HepG2 (cell line): Measurements from ENCODE around the gene ZBTB46. TPM values are rescaled to one million over a fixed set of nuclear protein-coding genes. Genes with fewer than 3 reads are reported as not detected.

Experiments used
- ARNT2 ChIP-seq: sonication (generic); formaldehyde crosslinking; IDR thresholded peaks from 2 replicates; pipeline ENCODE4 v1.8.0; 2022; ENCODE audit warnings: mild to moderate bottlenecking, low read depth, missing genetic modification reagents, moderate library complexity
- CCAR2 ChIP-seq: fragments of 200-400 bp; formaldehyde crosslinking; optimal IDR thresholded peaks from 2 replicates; pipeline ENCODE3; 2018; ENCODE audit warnings: low read depth, mild to moderate bottlenecking, low read length, moderate library complexity
- CHCHD3 ChIP-seq: sonication (generic); formaldehyde crosslinking; IDR thresholded peaks from 2 replicates; pipeline ENCODE4 v1.8.0; 2022; ENCODE audit warnings: mild to moderate bottlenecking, missing genetic modification reagents, moderate library complexity
- HNF4A ChIP-seq: sonication (generic); formaldehyde crosslinking; IDR thresholded peaks from 2 replicates; pipeline ENCODE4 v1.4.0; 2020; ENCODE audit warnings: missing genetic modification reagents
- HOXD1 ChIP-seq: sonication (generic); formaldehyde crosslinking; IDR thresholded peaks from 2 replicates; pipeline ENCODE4 v1.5.0; 2020; ENCODE audit warnings: missing genetic modification reagents
- KLF16 ChIP-seq, 2 experiments: sonication (generic) in 1 of 2; formaldehyde crosslinking in 1 of 2; IDR thresholded peaks; 2 replicates each; pipeline versions ENCODE4 v1.6.1 to v1.8.0; 2016 to 2023; ENCODE audit warnings: missing genetic modification reagents in 2 of 2, missing compliant biosample characterization in 1 of 2
- MXD4 ChIP-seq: IDR thresholded peaks from 2 replicates; pipeline ENCODE4 v1.6.1; 2016; ENCODE audit warnings: mild to moderate bottlenecking, missing biosample characterization, missing genetic modification reagents
- NFYC ChIP-seq: IDR thresholded peaks from 2 replicates; pipeline ENCODE4 v1.6.1; 2016; ENCODE audit warnings: missing genetic modification reagents, missing compliant biosample characterization
- PHF5A ChIP-seq: IDR thresholded peaks from one replicate; pipeline ENCODE4 v1.6.1; 2018; ENCODE audit warnings: low read depth, missing genetic modification reagents; ENCODE audit not compliant: unreplicated experiment
- RBFOX2 ChIP-seq: fragments of 200-400 bp; formaldehyde crosslinking; IDR thresholded peaks from 2 replicates; pipeline ENCODE4 v1.6.1; 2017; ENCODE audit warnings: low read depth, mild to moderate bottlenecking, low read length
- SALL1 ChIP-seq: sonication (generic); formaldehyde crosslinking; IDR thresholded peaks from 2 replicates; pipeline ENCODE4 v1.8.0; 2022; ENCODE audit warnings: mild to moderate bottlenecking, missing genetic modification reagents
- SP4 ChIP-seq: sonication (generic); formaldehyde crosslinking; IDR thresholded peaks from 2 replicates; pipeline ENCODE4 v1.8.1; 2023; ENCODE audit warnings: mild to moderate bottlenecking, missing genetic modification reagents
- YY1 ChIP-seq: IDR thresholded peaks from 2 replicates; pipeline ENCODE4 v1.6.1; 2011; ENCODE audit warnings: low read length, low read depth, moderate library complexity, mild to moderate bottlenecking; ENCODE audit not compliant: insufficient read depth, insufficient replicate concordance
- ZNF292 ChIP-seq: sonication (generic); formaldehyde crosslinking; IDR thresholded peaks from 2 replicates; pipeline ENCODE4 v1.8.1; 2022; ENCODE audit warnings: mild to moderate bottlenecking, low read depth, missing genetic modification reagents, borderline replicate concordance
- ZNF326 ChIP-seq: sonication (generic); formaldehyde crosslinking; IDR thresholded peaks from 2 replicates; pipeline ENCODE4 v1.4.0; 2020; ENCODE audit warnings: missing genetic modification reagents, borderline replicate concordance
- ZNF468 ChIP-seq: sonication (generic); formaldehyde crosslinking; IDR thresholded peaks from 2 replicates; pipeline ENCODE4 v1.8.0; 2022; ENCODE audit warnings: mild to moderate bottlenecking, moderate library complexity, missing genetic modification reagents
- ZNF672 ChIP-seq: sonication (generic); formaldehyde crosslinking; IDR thresholded peaks from 2 replicates; pipeline ENCODE4 v1.8.1; 2022; ENCODE audit warnings: missing genetic modification reagents
- ZSCAN21 ChIP-seq: sonication (generic); formaldehyde crosslinking; IDR thresholded peaks from 2 replicates; pipeline ENCODE4 v1.8.0; 2022; ENCODE audit warnings: mild to moderate bottlenecking, missing genetic modification reagents, moderate library complexity, borderline replicate concordance
- polyA plus RNA-seq, 8 experiments: library from polyadenylated mRNA; depleted of rRNA in 3 of 8; stranded (reverse) in 7 of 8; unstranded in 1 of 8; fragments of >200 nt; fragmentation: Illumina TruSeq in 4 of 8; extraction: Trizol in 4 of 8; gene quantifications; 2 replicates each; pipeline versions ENCODE4 v1.2.1 to v1.2.3, GENCODE V29; 2011 to 2016; ENCODE audit warnings: low read depth in 4 of 8, missing spikeins in 1 of 8, mixed read lengths in 1 of 8; ENCODE audit not compliant: insufficient read depth in 1 of 8
- total RNA-seq, 5 experiments: library from RNA; depleted of rRNA; stranded (reverse); fragments of >200 nt; fragmentation: Illumina TruSeq; extraction: Trizol; gene quantifications; 2 replicates each; pipeline ENCODE4 v1.2.3, GENCODE V29; 2016; ENCODE audit warnings: low read depth in 1 of 5
- TF ChIP-seq, protein P1 (sequence below): sonication (generic); formaldehyde crosslinking; IDR thresholded peaks from 2 replicates; pipeline ENCODE4 v1.4.0; 2020; ENCODE audit warnings: missing genetic modification reagents, low read depth, mild to moderate bottlenecking, borderline replicate concordance
- TF ChIP-seq, protein P2 (sequence below): sonication (generic); formaldehyde crosslinking; IDR thresholded peaks from 2 replicates; pipeline ENCODE4 v1.5.1; 2020; ENCODE audit warnings: mild to moderate bottlenecking, missing genetic modification reagents, moderate library complexity
- TF ChIP-seq, protein P3 (sequence below): sonication (generic); formaldehyde crosslinking; IDR thresholded peaks from 2 replicates; pipeline ENCODE4 v1.5.1; 2020; ENCODE audit warnings: missing genetic modification reagents, mild to moderate bottlenecking, borderline replicate concordance

Gene ZBTB46
- total and polyA plus RNA-seq, 2 of the 13 experiments (the other 11 are each of a cell fraction or from before 2014, with no cell fraction given) = 1.6 to 13.5 TPM

DNA sequence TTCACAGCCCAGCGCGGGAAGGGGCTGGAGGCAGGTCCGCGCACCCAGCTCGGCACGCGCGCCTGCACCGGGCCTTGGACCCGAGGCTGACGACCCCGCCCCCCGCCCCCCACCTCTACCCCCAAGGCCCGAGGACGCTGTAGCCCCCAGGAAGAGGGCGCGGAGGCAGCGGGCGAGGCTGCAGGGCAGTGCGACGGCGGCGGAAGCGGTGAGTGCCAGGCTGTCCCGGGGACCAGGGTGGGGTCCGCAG is 93.4 kb downstream of the ZBTB46 start (continued):
- TF ChIP-seq, protein P1, sequence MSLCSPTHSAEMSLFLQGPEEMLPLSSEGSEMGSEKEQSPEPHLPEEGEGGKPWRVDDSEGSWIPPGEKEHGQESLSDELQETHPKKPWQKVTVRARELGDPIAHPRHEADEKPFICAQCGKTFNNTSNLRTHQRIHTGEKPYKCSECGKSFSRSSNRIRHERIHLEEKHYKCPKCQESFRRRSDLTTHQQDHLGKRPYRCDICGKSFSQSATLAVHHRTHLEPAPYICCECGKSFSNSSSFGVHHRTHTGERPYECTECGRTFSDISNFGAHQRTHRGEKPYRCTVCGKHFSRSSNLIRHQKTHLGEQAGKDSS (CRISPR knock-in tag) = 0 out of 2 replicates have a peak, but pooled peaks have one; percentile 16
- TF ChIP-seq ZNF326 = no peak
- TF ChIP-seq CHCHD3 (CRISPR knock-in tag) = peak; percentile 6; the same call in 1 of the 2 replicates
- TF ChIP-seq ZSCAN21 (CRISPR knock-in tag) = 0 out of 2 replicates have a peak, but pooled peaks have one; percentile 81
- peak; percentile 96 for TF ChIP-seq PHF5A
- TF ChIP-seq SALL1 (CRISPR knock-in tag) = peak; percentile 34; the same call in 1 of the 2 replicates
- peak; percentile 72 for TF ChIP-seq RBFOX2
- TF ChIP-seq ARNT2 = peak; percentile 51; the same call in 1 of the 2 replicates
- no peak for TF ChIP-seq MXD4 (CRISPR knock-in tag)
- TF ChIP-seq, protein P2, sequence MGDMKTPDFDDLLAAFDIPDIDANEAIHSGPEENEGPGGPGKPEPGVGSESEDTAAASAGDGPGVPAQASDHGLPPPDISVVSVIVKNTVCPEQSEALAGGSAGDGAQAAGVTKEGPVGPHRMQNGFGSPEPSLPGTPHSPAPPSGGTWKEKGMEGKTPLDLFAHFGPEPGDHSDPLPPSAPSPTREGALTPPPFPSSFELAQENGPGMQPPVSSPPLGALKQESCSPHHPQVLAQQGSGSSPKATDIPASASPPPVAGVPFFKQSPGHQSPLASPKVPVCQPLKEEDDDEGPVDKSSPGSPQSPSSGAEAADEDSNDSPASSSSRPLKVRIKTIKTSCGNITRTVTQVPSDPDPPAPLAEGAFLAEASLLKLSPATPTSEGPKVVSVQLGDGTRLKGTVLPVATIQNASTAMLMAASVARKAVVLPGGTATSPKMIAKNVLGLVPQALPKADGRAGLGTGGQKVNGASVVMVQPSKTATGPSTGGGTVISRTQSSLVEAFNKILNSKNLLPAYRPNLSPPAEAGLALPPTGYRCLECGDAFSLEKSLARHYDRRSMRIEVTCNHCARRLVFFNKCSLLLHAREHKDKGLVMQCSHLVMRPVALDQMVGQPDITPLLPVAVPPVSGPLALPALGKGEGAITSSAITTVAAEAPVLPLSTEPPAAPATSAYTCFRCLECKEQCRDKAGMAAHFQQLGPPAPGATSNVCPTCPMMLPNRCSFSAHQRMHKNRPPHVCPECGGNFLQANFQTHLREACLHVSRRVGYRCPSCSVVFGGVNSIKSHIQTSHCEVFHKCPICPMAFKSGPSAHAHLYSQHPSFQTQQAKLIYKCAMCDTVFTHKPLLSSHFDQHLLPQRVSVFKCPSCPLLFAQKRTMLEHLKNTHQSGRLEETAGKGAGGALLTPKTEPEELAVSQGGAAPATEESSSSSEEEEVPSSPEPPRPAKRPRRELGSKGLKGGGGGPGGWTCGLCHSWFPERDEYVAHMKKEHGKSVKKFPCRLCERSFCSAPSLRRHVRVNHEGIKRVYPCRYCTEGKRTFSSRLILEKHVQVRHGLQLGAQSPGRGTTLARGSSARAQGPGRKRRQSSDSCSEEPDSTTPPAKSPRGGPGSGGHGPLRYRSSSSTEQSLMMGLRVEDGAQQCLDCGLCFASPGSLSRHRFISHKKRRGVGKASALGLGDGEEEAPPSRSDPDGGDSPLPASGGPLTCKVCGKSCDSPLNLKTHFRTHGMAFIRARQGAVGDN (CRISPR knock-in tag) = 0 out of 2 replicates have a peak, but pooled peaks have one; percentile 16
- TF ChIP-seq HOXD1 = 0 out of 2 replicates have a peak, but pooled peaks have one; percentile 17
- no peak for TF ChIP-seq ZNF468
- TF ChIP-seq NFYC (CRISPR knock-in tag) = no peak
- TF ChIP-seq KLF16 (CRISPR knock-in tag; IDR thresholded peaks at IDR 0.05) = peak in 1 of 2 experiments; percentile 92; a peak in 1 of 4 replicates
- no peak for TF ChIP-seq CCAR2
- no peak for TF ChIP-seq ZNF672 (CRISPR knock-in tag)
- peak; percentile 64 for TF ChIP-seq YY1
- TF ChIP-seq, protein P3, sequence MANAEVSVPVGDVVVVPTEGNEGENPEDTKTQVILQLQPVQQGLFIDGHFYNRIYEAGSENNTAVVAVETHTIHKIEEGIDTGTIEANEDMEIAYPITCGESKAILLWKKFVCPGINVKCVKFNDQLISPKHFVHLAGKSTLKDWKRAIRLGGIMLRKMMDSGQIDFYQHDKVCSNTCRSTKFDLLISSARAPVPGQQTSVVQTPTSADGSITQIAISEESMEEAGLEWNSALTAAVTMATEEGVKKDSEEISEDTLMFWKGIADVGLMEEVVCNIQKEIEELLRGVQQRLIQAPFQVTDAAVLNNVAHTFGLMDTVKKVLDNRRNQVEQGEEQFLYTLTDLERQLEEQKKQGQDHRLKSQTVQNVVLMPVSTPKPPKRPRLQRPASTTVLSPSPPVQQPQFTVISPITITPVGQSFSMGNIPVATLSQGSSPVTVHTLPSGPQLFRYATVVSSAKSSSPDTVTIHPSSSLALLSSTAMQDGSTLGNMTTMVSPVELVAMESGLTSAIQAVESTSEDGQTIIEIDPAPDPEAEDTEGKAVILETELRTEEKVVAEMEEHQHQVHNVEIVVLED = 0 out of 2 replicates have a peak, but pooled peaks have one; percentile 6
- TF ChIP-seq SP4 (CRISPR knock-in tag) = 0 out of 2 replicates have a peak, but pooled peaks have one; percentile 7
- TF ChIP-seq ZNF292 = 0 out of 2 replicates have a peak, but pooled peaks have one; percentile 5
- TF ChIP-seq HNF4A = peak; percentile 36; the same call in 1 of the 2 replicates
